Measurements from ENCODE around the gene RTL10.

The RTL10 gene

GRCh38 chr22:19806213-19807160, 48.2 kb downstream of the RTL10 start:
- in situ Hi-C loops (cut with HindIII; ENCODE audit: low pct_ligation_motif_present, low sequenced_read_pairs): no loop called here
- DNase-seq: no peak
- H3K27ac ChIP-seq: no peak overlapping the region

GRCh38 chr22:19805821-19806212, 48.9 kb downstream of the RTL10 start:
- H3K27me3 ChIP-seq (replicated peaks): no peaks in the 10 kb centered on the region
- TF ChIP-seq CTCF (IDR thresholded peaks at IDR 0.05; ENCODE audit: low read depth, low read length, missing control alignments): no peak
- DNase-seq: no peak
- no peaks in the 10 kb centered on the region for H3K36me3 ChIP-seq (replicated peaks)
- H3K4me3 ChIP-seq (ENCODE audit: low read depth, low read length): no peak overlapping the region
- H3K27ac ChIP-seq: no peak overlapping the region
- in situ Hi-C loops (cut with HindIII; ENCODE audit: low pct_ligation_motif_present, low sequenced_read_pairs): no loop called here

More at GRCh38 chr22:19806213-19807160, 48.2 kb downstream of the RTL10 start:
- no peak for TF ChIP-seq CTCF (IDR thresholded peaks at IDR 0.05; ENCODE audit: low read depth, low read length, missing control alignments)
- no peaks in the 10 kb centered on the region for H3K36me3 ChIP-seq (replicated peaks)
- H3K4me3 ChIP-seq (ENCODE audit: low read depth, low read length): no peak overlapping the region
- no peaks in the 10 kb centered on the region for H3K27me3 ChIP-seq (replicated peaks)

Measured in brain microvascular endothelial cell (primary cell).